ENCODE measurements around the gene GFRA4.
"Not testable (repeated sequence)": the region's sequence is repeated elsewhere in the genome, so short reads cannot be mapped to it uniquely, and the experiment has no call there.

GFRA4 gene

DNA sequence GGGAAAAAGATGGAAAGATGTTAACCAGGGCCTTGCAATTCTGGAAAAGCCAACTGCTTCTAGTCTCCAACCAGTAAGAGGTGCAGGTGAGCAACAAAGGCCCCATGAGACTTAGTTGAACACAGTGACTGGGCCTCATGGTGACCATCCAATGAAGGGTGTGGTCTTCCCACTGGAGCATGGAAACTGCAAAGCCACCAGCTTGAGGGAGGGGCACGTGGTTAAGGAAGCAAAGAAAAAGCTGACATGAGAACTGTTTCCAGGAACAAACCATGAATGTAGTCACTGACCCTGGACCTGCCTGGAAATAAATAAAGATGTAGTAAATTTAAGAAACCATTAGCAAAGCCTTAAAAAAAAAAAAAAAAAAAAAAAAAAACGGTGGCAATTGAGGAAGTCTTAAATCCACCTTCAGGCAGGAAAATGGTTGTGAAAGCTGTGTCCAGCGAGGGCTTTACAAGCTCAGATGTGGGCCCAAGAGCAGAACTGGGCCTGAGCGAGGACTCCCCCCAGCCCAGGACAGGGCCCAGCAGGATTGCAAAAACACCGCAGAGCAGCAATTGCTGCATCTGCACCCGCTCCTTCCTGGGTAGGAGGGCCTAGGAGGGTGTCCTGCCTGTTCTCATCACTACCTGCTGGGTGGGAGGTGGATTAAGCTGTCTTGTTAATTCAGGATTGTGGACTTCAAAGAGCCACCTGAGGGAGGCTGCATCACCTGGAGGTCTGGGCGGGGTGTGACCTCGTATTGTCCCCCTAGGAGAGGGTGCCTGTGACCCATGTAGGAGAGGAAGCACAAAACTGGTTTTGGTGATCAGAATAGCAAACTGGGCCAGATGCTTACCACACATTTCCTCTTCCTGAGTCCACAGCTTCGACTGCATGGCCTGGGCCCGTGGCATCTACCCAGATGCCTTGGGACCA, 10.3 kb downstream of the GFRA4 start:
- DNase-seq = no peak

DNA sequence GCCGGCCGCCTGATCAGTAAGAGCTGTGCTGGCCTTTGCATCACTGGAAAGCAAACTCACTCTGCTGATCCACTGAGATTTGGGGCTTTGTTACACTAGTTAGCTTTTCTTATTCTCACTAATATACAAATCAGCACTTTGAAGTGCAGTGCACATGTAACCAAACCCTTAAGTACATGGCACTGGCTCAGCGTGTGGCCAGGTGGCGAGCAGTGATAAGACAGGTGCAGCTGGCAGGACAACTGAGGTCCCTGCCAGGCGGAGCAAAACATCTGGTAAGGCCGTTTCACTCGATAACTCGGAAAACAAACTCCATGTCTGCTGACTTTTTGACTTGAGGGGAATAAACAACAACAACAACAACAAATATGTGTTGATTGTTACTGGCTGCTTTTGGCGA, 11.0 kb downstream of the GFRA4 start:
- DNase-seq = no peak

DNA sequence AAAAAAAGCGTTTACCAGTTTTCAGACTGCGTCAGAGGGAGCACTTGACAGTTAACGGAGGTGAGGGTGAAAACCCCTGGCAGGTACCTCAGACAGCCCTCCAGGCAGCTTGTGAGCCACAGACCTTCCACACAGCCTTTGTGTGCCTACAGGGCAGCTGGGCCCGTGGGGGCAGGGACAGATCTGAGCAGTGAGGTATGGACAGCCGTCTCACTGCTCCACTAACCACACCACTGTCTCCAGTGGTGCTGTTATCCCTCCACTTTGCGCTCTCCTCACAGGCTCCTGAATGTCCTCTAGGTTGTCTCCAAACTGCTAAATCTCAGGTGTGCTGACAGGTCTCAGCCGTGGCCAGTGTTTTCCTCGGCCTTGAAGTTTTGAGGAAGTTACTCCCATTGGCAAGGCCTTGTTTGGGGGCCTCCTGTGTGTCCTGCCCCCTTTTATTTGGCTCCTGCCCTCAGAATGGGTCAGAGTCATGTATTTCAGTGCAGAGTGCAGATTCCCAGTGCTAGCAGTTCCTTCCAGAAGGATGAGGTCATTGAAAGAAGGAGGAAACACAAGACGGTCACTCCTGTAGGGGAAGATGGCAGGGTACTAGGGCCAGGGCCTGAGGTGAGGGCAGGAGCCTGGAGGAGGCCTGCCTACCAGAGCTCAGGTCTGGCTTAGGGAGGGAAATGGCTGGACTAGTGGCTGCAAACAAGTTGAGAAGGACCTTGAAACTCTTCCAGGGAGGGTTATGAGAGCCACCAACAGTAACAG, 11.8 kb downstream of the GFRA4 start:
- DNase-seq = no peak

- DNase-seq = no peak
Measured at GRCh38 chr20:3648951-3649350, 14.2 kb downstream of the GFRA4 start.

- DNase-seq = no peak
Measured at GRCh38 chr20:3647473-3647872, 15.7 kb downstream of the GFRA4 start.

DNA sequence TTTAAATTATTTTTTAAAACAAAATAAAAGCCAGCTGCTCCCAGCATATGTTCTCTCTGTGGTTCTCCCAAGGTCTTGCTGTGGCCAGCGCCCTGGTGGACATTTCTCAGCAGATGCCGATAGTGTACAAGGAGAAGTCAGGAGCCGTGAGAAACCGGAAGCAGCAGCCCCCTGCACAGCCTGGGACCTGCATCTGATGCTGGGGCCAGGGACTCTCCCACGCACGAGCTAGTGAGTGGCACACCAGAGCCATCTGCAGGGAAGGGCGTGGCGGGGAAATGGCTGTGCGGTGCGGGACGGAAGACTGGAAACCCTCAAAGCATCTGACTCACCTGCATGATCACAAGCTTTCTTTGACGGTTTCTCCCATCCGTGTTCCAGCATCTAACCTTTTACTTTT, 16.5 kb downstream of the GFRA4 start:
- no peak for DNase-seq

GRCh38 chr20:3646067-3646440, 17.1 kb downstream of the GFRA4 start:
- DNase-seq = no peak

DNA sequence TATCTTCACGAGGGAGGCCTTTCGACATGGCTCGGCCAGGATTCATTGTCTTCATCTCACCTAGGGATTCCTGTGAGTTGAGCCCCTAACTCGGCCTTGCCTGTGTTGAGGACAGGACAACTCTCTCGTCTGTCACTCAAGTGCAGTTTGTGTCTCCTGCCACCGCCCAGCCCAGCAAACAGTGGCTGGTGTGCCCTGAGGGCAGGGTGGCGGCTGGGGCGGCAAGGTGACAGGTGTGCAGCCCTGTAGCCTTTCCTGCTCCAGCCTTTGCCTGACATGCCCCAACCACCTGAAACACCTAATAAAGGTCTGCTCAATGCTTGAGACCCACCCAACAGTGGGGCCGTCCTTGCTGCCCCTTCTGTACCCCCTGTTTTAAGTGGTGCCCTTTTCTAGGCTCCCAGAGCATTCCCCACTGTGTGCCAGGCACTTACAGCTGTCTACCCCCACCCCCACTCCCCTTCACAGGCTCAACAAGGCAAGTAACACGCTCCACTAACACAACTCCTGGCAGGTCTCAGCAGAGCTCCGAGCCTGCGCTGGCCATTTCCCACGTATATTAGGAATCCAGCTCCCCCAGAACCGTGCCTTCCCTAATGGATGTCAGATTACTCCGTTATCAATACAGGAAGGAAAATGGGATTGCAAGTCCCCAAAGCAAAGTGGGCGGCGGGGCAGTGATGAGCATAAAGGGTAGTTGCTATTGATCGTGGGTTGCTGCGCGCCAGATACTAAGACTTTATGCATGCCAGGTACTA, 17.7 kb downstream of the GFRA4 start:
- no peak for DNase-seq

DNA sequence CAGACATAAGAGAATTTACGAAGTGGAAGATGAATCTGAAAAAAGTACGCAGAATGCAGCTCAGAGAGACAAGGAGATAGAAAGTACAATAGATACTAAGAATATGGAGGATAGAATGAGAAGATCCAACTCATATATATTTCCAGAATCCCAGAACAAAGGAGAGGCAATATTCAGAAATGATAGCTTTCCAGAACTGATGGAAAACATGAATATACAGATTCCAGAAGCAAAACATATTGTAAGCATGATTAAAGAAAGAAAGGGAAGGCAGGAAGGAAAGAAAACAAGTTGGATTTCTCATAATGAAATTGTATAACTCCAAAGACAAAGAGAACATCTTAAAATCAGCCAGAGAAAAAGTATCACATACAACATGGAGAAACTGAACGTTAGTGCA, 22.9 kb downstream of the GFRA4 start:
- DNase-seq = no peak

DNA sequence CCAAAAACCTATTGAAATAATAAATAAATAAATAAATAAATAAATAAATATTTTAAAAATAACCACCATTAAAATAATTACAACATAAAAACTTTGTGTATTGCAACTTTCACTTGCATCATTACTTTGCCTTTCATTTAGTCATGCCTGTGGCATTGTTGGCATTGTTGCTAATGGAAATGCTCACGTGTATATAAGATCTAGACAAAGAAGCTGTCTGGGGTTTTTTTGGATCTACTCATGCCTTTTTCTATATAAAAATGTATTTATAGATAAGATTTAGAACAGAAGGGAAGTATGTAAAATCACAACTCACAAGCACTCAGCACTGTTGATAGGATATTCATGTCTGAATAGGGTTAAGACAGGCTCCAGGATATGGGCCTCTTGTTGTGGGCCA, 27.9 kb downstream of the GFRA4 start:
- DNase-seq = no peak

DNA sequence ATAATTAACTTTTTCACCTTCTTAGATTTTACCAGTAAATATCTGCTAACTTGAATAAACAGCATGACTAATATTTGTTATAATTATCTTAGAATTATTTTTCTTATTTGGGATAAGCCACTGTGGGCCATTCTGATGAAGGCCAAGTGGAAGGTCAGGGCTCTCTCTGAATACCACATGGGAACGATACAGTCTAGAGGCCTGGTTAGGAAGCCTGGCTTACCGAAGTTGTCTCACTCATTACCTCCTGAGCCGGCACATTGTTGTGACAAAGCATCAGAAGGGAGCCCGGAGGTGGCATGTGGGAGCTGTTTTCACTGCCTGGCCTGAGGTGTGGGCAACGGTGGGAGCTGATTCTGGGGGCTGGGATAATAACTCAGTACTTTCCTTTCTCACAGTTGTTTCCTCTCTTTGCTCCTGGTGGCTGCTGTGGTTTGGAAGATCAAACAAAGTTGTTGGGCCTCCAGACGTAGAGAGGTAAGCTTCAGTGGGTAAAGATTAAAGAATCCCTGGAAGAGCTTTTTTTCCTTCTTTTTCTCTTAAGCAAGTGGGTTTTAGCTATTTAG, 29.2 kb downstream of the GFRA4 start:
- no peak for DNase-seq

GRCh38 chr20:3632311-3633004, 30.7 kb downstream of the GFRA4 start:
- DNase-seq = no peak

GRCh38 chr20:3631534-3631933, 31.7 kb downstream of the GFRA4 start:
- DNase-seq = no peak

GRCh38 chr20:3630429-3630828, 32.8 kb downstream of the GFRA4 start:
- no peak for DNase-seq

- DNase-seq = no peak
Measured at GRCh38 chr20:3629893-3630292, 33.3 kb downstream of the GFRA4 start.

- DNase-seq = no peak
Measured at GRCh38 chr20:3628502-3629314, 34.5 kb downstream of the GFRA4 start.

- DNase-seq = no peak
Measured at GRCh38 chr20:3627476-3627875, 35.7 kb downstream of the GFRA4 start.

DNA sequence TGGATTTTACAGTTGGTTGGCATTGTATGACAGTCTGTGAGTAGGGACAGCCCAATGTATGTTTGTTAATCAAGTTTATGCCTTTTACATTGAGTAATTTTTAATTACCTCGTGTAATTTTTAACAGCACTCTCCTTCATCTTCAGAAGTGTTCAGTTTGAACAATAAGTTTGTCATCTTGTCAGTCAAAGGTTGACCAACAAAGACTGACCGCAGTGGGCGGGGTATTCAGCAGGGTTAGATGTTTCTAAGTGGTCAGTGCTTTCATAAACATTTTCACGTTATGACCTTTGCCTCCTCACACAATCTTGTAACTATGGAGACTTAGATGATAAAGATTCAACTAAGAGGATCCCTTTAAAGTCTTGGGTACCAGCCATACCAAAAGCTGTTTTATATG, 40.8 kb downstream of the GFRA4 start:
- DNase-seq = no peak

DNA sequence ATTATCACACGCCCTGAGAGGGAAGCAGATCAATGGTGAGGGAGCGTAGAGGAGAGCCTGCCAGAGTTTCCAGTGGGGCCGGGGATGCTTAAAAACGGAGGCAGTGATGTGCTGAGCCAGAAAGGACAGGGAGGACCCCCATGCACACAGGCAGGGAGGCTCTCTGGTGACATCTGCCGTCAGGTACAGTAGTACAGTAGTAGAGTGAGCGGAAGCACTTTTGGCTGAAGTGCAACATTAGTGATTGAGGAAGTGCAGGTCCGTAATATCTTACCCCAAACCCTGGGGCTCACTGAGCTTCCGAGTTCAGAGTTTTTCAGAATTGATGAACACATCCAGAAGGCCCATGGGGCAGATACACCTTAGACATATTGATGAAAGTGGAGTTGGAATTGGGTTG, 42.1 kb downstream of the GFRA4 start:
- no peak for DNase-seq

DNA sequence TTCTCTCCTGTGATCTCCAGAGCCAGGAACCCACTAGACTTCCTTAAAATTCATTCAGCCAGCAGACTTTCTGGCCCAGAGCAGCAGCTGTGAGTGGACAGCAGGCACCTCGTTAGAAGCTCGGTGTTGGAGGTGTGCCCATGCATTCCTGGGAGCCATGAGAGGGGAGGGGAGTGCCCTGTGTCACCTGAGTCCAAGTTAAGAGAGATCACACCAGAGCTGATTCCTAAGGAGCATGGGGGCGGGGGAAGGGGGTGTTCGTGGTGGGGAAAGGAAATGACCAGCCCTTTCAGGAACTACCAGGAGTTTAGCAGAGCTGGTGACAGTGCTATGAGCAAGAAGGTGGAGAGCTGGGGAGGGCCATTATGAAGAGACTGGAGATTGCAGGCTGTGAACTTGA, 46.9 kb downstream of the GFRA4 start:
- no peak for DNase-seq

GRCh38 chr20:3615171-3615840, 47.9 kb downstream of the GFRA4 start:
- not testable (repeated sequence) for DNase-seq

Measured in CD4-positive, alpha-beta T cell treated with Interferon gamma for 1 hour (primary cell).